GM10847 (cell line): Measurements from ENCODE around the gene PRDM2.

Experiments
- POLR2A ChIP-seq: IDR thresholded peaks from 2 replicates; pipeline ENCODE4 v1.6.1; 2011; ENCODE audit not compliant: insufficient read length; ENCODE audit errors: extremely low read depth

PRDM2 gene

GRCh38 chr1:13753636-13754402 is 53.8 kb downstream of the PRDM2 start:
- no peak for TF ChIP-seq POLR2A

GRCh38 chr1:13754510-13755103 is 54.6 kb downstream of the PRDM2 start:
- no peak for TF ChIP-seq POLR2A

GRCh38 chr1:13756557-13757315 is 56.7 kb downstream of the PRDM2 start:
- no peak for TF ChIP-seq POLR2A

GRCh38 chr1:13757693-13758092 is 57.7 kb downstream of the PRDM2 start:
- TF ChIP-seq POLR2A: no peak

- TF ChIP-seq POLR2A: no peak
Measured at GRCh38 chr1:13759072-13759471, 59.1 kb downstream of the PRDM2 start.

GRCh38 chr1:13760340-13760739 is 60.4 kb downstream of the PRDM2 start:
- TF ChIP-seq POLR2A: no peak

GRCh38 chr1:13760921-13761320 is 60.9 kb downstream of the PRDM2 start:
- TF ChIP-seq POLR2A: no peak

DNA sequence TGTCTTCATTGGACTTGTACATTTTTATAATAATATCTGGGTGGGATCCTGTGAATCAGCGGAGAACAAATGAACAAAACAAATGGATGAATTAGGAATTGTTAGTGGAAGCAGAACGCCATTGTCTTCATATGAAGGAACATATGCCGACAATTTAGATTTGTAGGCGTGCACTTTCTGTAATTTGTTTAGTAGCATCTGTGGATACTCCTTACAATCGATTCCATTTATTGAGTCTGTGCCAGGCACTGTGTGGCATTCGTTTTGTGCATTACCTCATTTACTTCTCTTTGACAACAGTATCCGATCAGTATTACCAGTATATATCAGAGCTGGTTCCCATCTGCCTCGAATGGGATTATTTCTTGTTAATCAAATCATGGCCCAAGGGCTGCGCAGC is 61.9 kb downstream of the PRDM2 start:
- no peak for TF ChIP-seq POLR2A

DNA sequence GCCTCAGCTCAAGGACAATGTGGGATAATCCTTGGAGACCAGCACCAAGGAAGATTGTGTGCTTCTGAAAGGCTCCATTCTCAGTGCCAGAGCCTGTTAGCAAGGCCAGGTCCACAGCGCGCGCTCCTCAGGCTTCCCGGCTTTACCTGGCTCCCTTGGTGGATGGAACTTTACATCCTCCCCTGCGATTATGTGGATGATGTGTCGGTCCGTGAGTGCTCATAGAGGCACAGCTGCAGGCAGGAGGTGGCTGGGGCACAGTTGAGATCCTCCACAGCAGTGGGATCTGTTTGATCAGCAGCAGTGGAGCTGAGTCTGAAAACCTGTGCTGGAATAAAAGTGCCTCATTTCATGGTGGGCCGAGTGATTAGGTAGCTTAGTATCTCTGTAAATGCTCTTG is 62.7 kb downstream of the PRDM2 start:
- TF ChIP-seq POLR2A: no peak

- no peak for TF ChIP-seq POLR2A
Measured at GRCh38 chr1:13763222-13763621, 63.2 kb downstream of the PRDM2 start.

GRCh38 chr1:13763991-13764390 is 64.0 kb downstream of the PRDM2 start:
- TF ChIP-seq POLR2A: no peak

DNA sequence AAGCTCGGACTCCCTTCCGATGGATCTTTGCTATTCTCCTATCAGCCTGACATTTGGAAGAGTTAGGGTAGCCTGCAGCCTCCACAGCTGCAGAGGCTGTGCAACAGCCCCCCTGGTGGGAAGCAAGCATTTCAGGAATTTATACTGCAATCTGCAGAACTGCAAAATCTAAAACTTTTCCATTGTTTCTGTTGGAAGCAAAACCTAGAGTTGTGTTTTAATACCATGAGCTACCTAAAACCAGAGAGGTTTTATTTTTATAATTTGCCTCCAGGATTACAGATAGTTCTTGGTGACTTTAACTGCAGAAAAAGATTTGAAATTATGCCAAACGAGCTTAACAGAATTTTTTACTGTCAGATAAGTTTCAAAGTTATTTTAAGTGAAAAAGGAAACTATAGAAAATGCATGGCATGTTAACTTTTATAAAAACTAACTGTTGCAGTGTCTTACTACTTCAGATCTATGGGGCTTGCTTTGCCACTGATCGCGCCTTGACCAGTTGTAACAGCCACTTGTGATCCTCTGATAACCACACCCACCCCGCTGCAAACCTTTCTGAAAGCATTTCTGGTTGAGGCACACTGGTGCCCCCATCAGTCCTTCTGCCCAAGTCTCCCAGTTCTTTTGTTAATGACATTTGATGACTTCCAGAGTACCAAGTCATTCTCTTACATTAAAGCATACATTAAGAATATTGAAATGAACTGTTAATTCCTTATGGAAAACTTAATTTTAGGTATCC is 64.8 kb downstream of the PRDM2 start:
- TF ChIP-seq POLR2A: no peak

GRCh38 chr1:13766592-13767564 is 66.9 kb downstream of the PRDM2 start:
- no peak for TF ChIP-seq POLR2A

DNA sequence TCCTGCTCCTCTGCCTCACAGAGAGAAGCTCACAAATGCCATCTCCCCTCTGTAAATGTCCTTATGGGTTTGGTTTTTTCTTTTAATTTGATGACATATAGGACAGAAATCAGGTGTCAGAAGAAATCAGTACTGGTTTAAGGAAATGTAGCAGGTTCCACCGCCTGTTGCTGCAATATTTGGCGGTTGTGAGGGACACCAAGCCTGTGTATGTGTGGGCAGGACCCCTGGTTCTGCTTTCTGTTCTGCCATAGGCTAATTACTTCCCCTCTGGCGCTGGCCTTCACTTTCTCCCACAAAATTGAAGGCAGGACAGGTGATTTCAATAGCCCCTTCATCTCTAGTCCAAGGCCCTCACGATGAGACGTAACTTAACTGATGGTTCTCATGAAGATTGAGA is 69.2 kb downstream of the PRDM2 start:
- TF ChIP-seq POLR2A: no peak
